Measurements from ENCODE around the gene KAT7.

DNA sequence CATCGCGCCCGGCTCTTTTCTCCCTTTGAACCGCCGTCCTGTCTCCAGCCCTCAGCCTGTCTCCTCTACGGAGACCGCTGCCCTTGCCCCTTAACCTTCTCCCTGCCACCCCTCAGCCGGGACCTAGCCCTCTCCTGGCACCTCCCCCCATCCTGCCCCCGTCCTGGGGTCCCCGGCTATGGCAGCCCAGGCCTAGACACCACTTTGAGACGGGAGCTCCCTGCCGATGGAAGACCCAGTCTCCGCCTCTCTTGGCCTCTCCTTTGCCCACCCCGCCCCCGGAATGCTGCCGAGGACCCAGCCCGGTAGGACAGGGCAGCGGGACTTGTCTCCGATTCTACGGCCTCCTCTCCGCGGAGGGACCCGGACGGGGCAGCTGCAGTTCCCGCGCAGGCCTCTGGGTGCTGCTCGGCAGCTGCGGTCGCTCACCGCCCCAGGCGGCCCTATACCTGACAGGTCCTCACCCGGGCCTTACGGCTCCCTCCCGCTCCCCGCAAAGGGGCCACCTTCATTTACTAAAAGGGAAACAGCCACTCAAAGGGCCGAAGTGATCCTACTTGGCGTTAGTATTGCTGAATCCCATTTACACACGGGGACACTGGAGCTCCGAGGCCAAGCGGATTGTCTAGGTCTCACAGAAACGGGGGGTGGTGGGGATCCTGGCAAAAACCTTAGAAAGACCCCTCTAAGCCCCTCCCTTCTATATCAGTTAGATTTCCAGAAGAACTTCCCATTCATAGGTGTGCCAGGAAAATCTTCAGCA, 92.0 kb downstream of the KAT7 start:
- no peak for TF ChIP-seq GATA3 (IDR thresholded peaks at IDR 0.05; ENCODE audit: low read depth, low read length)
- no peak for TF ChIP-seq GATA2 (IDR thresholded peaks at IDR 0.05; ENCODE audit: low read depth, low read length)

Data from SH-SY5Y (cell line).